GM19397 (cell line): ENCODE measurements around the gene GPC3.

Experiments
- ATAC-seq: cut with Tn5 transposase; IDR thresholded peaks from one replicate; pipeline ENCODE4 v1.9.1; 2021; ENCODE audit warnings: mild to moderate bottlenecking, moderate library complexity; ENCODE audit not compliant: unreplicated experiment

Gene GPC3

GRCh38 chrX:133658293-133658911, 327.0 kb downstream of the GPC3 start:
- no peak for ATAC-seq

GRCh38 chrX:133655275-133656265, 329.8 kb downstream of the GPC3 start:
- ATAC-seq: no peak

- no peak for ATAC-seq
Measured at GRCh38 chrX:133654811-133655210, 330.6 kb downstream of the GPC3 start.

- no peak for ATAC-seq
Measured at GRCh38 chrX:133653358-133653757, 332.0 kb downstream of the GPC3 start.

DNA sequence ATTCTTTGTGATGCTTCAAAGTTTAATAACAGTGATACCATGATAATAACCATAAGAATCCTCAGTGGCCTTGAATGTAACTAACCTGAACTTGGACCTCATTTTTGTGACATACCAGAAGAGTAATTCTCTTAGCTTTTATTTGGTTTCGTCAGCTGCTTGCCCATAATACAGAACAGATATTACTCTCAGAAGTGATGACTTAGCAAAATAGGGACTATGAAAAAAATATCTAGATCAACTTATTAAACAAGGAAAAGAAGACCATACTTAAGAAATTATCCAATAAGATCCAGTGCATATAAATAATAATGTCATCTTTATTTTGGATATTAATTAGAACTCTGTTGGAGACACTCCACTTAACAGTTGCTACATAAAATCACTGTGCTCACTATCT, 333.2 kb downstream of the GPC3 start:
- ATAC-seq: no peak

GRCh38 chrX:133650239-133650638, 335.2 kb downstream of the GPC3 start:
- no peak for ATAC-seq

- ATAC-seq: no peak
Measured at GRCh38 chrX:133649651-133650050, 335.7 kb downstream of the GPC3 start.

GRCh38 chrX:133648594-133648993, 336.8 kb downstream of the GPC3 start:
- ATAC-seq: no peak

GRCh38 chrX:133646719-133647116, 338.7 kb downstream of the GPC3 start:
- no peak for ATAC-seq

- ATAC-seq: no peak
Measured at GRCh38 chrX:133645977-133646718, 339.2 kb downstream of the GPC3 start.

- ATAC-seq: no peak
Measured at GRCh38 chrX:133645256-133645655, 340.1 kb downstream of the GPC3 start.

GRCh38 chrX:133640161-133641015, 345.0 kb downstream of the GPC3 start:
- ATAC-seq: no peak

DNA sequence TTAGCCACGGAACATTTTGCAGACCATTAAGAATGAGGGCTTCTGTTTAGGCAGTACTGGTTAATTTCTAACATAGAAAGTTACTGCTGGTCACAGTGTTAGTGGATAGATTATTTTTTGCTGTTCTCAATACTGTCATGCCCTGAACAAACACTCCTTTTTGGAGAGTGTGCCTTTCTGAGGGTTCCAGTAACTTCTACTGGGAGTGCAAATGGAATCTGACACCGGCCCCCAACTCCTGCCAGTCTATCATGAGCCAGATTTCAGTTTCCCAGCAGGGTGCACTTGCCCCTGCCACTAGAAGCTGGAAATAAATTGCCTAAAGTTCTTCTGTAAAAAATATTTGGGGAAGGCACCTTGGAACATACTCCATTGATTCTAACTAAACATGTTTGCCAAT, 345.7 kb downstream of the GPC3 start:
- no peak for ATAC-seq

GRCh38 chrX:133638285-133638684, 347.1 kb downstream of the GPC3 start:
- no peak for ATAC-seq

GRCh38 chrX:133637765-133638164, 347.6 kb downstream of the GPC3 start:
- no peak for ATAC-seq

DNA sequence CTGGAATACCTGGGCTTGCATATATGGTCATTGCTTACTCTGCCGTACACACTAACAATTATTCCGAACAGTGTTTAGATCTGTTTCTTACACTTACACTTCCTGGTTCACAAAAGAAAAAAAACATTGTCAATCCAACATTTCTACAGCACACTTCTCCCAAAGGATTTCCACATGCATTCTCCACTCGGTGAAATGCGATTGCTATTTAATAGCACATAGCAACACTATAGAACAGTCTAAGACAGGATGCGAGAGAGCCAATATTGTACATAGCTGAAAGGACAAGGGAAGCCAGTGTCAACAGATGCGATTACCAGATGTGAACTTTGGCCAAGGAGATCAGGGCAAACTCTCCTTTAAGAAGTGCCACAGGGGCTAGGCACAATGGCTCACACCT, 349.4 kb downstream of the GPC3 start:
- no peak for ATAC-seq

DNA sequence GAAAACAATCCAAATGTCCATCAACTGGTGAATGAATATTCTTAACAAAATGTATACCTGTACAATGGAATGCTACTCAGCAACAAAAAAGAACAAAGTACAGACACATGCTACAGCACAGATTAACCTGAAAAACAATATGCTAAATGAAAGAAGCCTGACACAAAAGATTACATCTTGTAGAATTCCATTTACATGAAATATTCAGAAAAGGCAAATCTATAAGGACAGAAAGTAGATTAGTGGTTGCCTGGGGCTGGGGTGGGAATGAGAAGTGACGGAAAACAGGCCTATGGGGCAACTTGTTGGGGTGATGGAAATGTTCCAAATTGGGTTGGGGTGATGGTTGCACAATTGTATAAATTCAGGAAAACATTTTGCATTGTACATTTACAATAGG, 351.0 kb downstream of the GPC3 start:
- ATAC-seq: no peak

GRCh38 chrX:133633950-133634349, 351.4 kb downstream of the GPC3 start:
- no peak for ATAC-seq

DNA sequence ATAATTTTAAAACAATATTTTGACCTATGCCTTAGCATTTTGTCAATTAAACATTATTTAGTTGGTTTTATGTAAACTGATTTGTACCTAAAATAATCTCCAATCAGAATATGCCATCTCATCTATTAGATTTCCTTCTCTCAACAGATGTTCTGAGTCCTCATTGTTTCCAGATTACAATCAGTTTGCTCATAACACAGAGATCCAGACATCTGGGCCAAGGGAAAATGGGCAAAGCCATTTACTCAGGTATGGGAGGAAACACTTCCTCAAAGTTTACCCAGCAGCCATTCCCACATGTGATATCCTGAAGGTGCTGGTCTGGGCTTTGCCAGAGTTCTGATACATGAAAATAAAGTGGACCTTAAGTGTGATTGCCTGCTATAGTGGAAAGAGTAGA, 352.2 kb downstream of the GPC3 start:
- ATAC-seq: no peak

GRCh38 chrX:133630362-133630761, 355.0 kb downstream of the GPC3 start:
- ATAC-seq: no peak

DNA sequence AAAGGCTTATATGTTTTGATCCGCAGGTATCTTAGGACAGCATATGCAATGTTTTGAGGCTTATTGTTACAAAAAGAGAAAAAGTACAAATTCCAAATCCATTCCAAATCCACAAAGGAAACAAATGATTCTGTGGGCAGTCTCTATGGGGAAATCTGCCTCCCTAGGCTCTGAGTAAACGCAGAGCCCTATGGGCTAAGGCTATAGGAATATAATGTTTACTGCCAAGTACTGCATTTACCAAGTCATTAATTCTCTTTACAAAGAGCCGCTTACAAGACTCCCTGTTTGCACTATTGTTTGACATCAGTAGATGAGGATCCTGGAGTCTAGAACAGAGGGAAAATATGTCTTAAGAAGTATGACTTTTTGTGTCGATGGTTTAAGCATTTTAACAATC, 357.7 kb downstream of the GPC3 start:
- ATAC-seq: no peak
